Measurements from ENCODE around the gene CAPN12.

The CAPN12 gene

GRCh38 chr19:38721979-38722773 is 22.1 kb downstream of the CAPN12 start:
- Histone ChIP-seq H3K9me3 (ENCODE audit: control insufficient read depth, low read depth, low read length) (no peaks in the 10 kb centered on the region), H3K27me3 (ENCODE audit: control insufficient read depth, insufficient read depth, low read length) (no peaks in the 10 kb centered on the region), H3K4me1 (ENCODE audit: control insufficient read depth, low read depth, low read length) (no peaks in the 10 kb centered on the region), H3K9ac (ENCODE audit: low read length) (no peak overlapping the region), H3K4me3 (ENCODE audit: low read length) (no peak overlapping the region), H3K27ac (ENCODE audit: low read length) (no peak overlapping the region), H3K36me3 (ENCODE audit: control insufficient read depth, low read depth, low read length) (peaks cover 83% of the 10 kb centered on the region)

GRCh38 chr19:38721496-38721895 is 22.8 kb downstream of the CAPN12 start:
- no peaks in the 10 kb centered on the region for H3K4me1 ChIP-seq (ENCODE audit: control insufficient read depth, low read depth, low read length)
- peaks cover 82% of the 10 kb centered on the region for H3K36me3 ChIP-seq (ENCODE audit: control insufficient read depth, low read depth, low read length)
- H3K27me3 ChIP-seq (ENCODE audit: control insufficient read depth, insufficient read depth, low read length): no peaks in the 10 kb centered on the region
- H3K4me3 ChIP-seq (ENCODE audit: low read length): no peak overlapping the region
- H3K9ac ChIP-seq (ENCODE audit: low read length): no peak overlapping the region
- H3K27ac ChIP-seq (ENCODE audit: low read length): no peak overlapping the region
- no peaks in the 10 kb centered on the region for H3K9me3 ChIP-seq (ENCODE audit: control insufficient read depth, low read depth, low read length)

DNA sequence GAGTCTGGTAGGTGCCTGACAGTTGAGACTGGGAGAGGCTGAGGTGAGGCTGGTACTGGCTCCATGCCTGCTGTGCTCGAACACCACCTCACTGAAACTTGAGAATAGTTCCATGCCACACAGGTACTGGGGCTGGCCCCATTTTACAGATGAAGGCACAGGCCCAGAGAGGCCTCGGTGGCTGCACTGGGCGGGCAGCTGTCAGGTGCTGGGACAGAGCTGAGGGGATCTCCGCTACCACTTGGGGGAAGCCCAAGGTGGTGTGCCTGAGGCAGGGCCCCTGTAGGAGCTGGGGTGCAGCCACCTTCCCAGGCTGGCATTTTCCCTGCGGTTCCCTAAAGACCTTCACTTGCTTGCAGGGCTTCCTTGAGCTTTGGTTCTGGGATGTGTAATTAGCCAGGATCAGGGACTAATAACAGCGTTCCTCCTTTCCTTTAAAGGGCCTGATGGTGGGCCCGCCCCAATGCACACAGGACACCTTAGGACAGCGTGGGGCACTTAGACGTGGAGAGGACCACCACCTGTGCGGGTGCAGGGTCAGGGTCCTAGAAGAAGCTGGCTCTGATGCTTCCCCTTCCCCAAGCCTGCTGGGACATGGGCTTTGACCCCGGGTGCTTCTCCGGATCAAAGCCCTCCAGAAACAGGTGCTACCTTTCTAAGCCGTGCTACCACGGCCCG is 23.6 kb downstream of the CAPN12 start:
- Histone ChIP-seq H3K27me3 (ENCODE audit: control insufficient read depth, insufficient read depth, low read length) (no peaks in the 10 kb centered on the region), H3K36me3 (ENCODE audit: control insufficient read depth, low read depth, low read length) (peaks cover 81% of the 10 kb centered on the region), H3K9me3 (ENCODE audit: control insufficient read depth, low read depth, low read length) (no peaks in the 10 kb centered on the region), H3K4me1 (ENCODE audit: control insufficient read depth, low read depth, low read length) (no peaks in the 10 kb centered on the region), H3K9ac (ENCODE audit: low read length) (no peak overlapping the region), H3K4me3 (ENCODE audit: low read length) (no peak overlapping the region), H3K27ac (ENCODE audit: low read length) (no peak overlapping the region)

- Histone ChIP-seq H3K9ac (ENCODE audit: low read length) (no peak overlapping the region), H3K9me3 (ENCODE audit: control insufficient read depth, low read depth, low read length) (no peaks in the 10 kb centered on the region), H3K27me3 (ENCODE audit: control insufficient read depth, insufficient read depth, low read length) (no peaks in the 10 kb centered on the region), H3K36me3 (ENCODE audit: control insufficient read depth, low read depth, low read length) (peaks cover 77% of the 10 kb centered on the region), H3K4me1 (ENCODE audit: control insufficient read depth, low read depth, low read length) (no peaks in the 10 kb centered on the region), H3K27ac (ENCODE audit: low read length) (no peak overlapping the region), H3K4me3 (ENCODE audit: low read length) (no peak overlapping the region)
Measured at GRCh38 chr19:38719761-38720558, 24.3 kb downstream of the CAPN12 start.

GRCh38 chr19:38718747-38719543 is 25.3 kb downstream of the CAPN12 start:
- Histone ChIP-seq H3K4me3 (ENCODE audit: low read length) (no peak overlapping the region), H3K36me3 (ENCODE audit: control insufficient read depth, low read depth, low read length) (peaks cover 76% of the 10 kb centered on the region), H3K27ac (ENCODE audit: low read length) (no peak overlapping the region), H3K27me3 (ENCODE audit: control insufficient read depth, insufficient read depth, low read length) (no peaks in the 10 kb centered on the region), H3K9me3 (ENCODE audit: control insufficient read depth, low read depth, low read length) (no peaks in the 10 kb centered on the region), H3K4me1 (ENCODE audit: control insufficient read depth, low read depth, low read length) (no peaks in the 10 kb centered on the region), H3K9ac (ENCODE audit: low read length) (no peak overlapping the region)

GRCh38 chr19:38717855-38718254 is 26.4 kb downstream of the CAPN12 start:
- H3K4me3 ChIP-seq (ENCODE audit: low read length): no peak overlapping the region
- H3K9ac ChIP-seq (ENCODE audit: low read length): no peak overlapping the region
- H3K27ac ChIP-seq (ENCODE audit: low read length): no peak overlapping the region
- H3K36me3 ChIP-seq (ENCODE audit: control insufficient read depth, low read depth, low read length): peaks cover 65% of the 10 kb centered on the region
- H3K27me3 ChIP-seq (ENCODE audit: control insufficient read depth, insufficient read depth, low read length): no peaks in the 10 kb centered on the region
- no peaks in the 10 kb centered on the region for H3K4me1 ChIP-seq (ENCODE audit: control insufficient read depth, low read depth, low read length)
- no peaks in the 10 kb centered on the region for H3K9me3 ChIP-seq (ENCODE audit: control insufficient read depth, low read depth, low read length)

- Histone ChIP-seq H3K27me3 (ENCODE audit: control insufficient read depth, insufficient read depth, low read length) (no peaks in the 10 kb centered on the region), H3K9ac (ENCODE audit: low read length) (no peak overlapping the region), H3K36me3 (ENCODE audit: control insufficient read depth, low read depth, low read length) (peaks cover 60% of the 10 kb centered on the region), H3K4me1 (ENCODE audit: control insufficient read depth, low read depth, low read length) (no peaks in the 10 kb centered on the region), H3K4me3 (ENCODE audit: low read length) (no peak overlapping the region), H3K9me3 (ENCODE audit: control insufficient read depth, low read depth, low read length) (no peaks in the 10 kb centered on the region), H3K27ac (ENCODE audit: low read length) (no peak overlapping the region)
Measured at GRCh38 chr19:38717051-38717450, 27.2 kb downstream of the CAPN12 start.

DNA sequence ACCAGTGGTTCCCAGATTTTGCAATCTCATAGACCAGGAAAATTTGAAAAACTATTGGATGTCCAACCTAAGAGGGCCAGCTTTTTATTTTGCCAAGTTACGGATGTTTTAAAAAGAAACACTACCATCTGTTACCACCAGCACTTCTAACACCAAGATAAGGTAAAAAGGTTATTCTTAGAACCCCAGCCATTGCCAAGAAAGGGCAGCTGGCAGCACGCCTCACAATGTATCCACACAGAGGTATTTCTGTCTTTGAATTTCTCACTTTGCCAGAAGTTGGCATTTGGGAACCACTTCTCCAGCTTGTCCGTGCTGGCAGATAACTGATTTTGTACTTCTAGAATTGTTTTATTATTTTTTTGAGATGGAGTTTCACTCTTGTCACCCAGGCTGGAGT is 28.7 kb downstream of the CAPN12 start:
- Histone ChIP-seq H3K4me3 (ENCODE audit: low read length) (no peak overlapping the region), H3K27me3 (ENCODE audit: control insufficient read depth, insufficient read depth, low read length) (no peaks in the 10 kb centered on the region), H3K9me3 (ENCODE audit: control insufficient read depth, low read depth, low read length) (no peaks in the 10 kb centered on the region), H3K36me3 (ENCODE audit: control insufficient read depth, low read depth, low read length) (peaks cover 61% of the 10 kb centered on the region), H3K9ac (ENCODE audit: low read length) (no peak overlapping the region), H3K27ac (ENCODE audit: low read length) (no peak overlapping the region), H3K4me1 (ENCODE audit: control insufficient read depth, low read depth, low read length) (no peaks in the 10 kb centered on the region)

DNA sequence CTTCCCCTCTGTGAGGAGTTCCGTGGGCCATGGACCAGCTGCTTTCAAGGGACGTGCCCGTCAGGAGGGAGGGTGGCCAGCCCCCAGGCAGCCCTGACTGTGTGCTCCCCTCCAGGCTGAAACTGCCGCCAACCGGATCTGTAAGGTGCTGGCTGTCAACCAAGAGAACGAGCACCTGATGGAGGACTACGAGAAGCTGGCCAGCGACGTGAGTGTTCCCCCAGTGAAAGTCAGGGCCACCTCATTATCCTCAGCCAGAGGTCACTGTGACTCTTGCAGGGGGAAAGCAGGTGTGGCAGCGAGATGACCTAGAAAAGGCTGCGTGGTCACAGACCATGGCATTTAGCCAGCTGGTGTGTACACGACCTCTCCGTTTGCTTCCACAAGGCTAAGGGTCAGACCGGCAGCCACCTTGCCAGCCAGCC is 29.9 kb downstream of the CAPN12 start:
- no peaks in the 10 kb centered on the region for H3K27me3 ChIP-seq (ENCODE audit: control insufficient read depth, insufficient read depth, low read length)
- no peaks in the 10 kb centered on the region for H3K4me1 ChIP-seq (ENCODE audit: control insufficient read depth, low read depth, low read length)
- no peaks in the 10 kb centered on the region for H3K9me3 ChIP-seq (ENCODE audit: control insufficient read depth, low read depth, low read length)
- no peak overlapping the region for H3K9ac ChIP-seq (ENCODE audit: low read length)
- no peak overlapping the region for H3K27ac ChIP-seq (ENCODE audit: low read length)
- H3K36me3 ChIP-seq (ENCODE audit: control insufficient read depth, low read depth, low read length): peaks cover 61% of the 10 kb centered on the region
- H3K4me3 ChIP-seq (ENCODE audit: low read length): no peak overlapping the region

- peaks cover 66% of the 10 kb centered on the region for H3K36me3 ChIP-seq (ENCODE audit: control insufficient read depth, low read depth, low read length)
- no peak overlapping the region for H3K4me3 ChIP-seq (ENCODE audit: low read length)
- no peaks in the 10 kb centered on the region for H3K27me3 ChIP-seq (ENCODE audit: control insufficient read depth, insufficient read depth, low read length)
- H3K4me1 ChIP-seq (ENCODE audit: control insufficient read depth, low read depth, low read length): no peaks in the 10 kb centered on the region
- H3K9ac ChIP-seq (ENCODE audit: low read length): no peak overlapping the region
- no peaks in the 10 kb centered on the region for H3K9me3 ChIP-seq (ENCODE audit: control insufficient read depth, low read depth, low read length)
- no peak overlapping the region for H3K27ac ChIP-seq (ENCODE audit: low read length)
Measured at GRCh38 chr19:38713865-38714264, 30.4 kb downstream of the CAPN12 start.

DNA sequence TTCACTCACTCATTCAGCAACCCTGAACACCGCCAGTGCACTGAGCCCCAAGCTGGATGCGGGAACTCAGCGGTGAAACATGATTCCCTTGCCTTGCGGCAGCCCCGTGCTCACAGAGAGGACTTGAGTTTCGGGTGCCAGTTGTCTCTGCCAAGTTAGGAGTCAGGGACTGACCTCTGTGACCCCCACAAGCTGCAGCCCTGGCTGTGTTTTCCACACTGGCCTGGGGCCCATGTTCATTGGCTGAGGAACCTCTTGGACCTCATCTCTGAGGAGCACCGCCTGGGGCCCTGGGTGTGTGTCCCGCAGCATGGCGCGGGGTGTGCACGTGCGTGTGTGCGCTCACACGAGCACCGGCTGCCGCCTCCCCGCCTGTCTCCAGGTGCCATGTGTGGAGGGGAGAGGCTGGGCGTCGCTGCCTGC is 31.0 kb downstream of the CAPN12 start:
- H3K27me3 ChIP-seq (ENCODE audit: control insufficient read depth, insufficient read depth, low read length): no peaks in the 10 kb centered on the region
- no peaks in the 10 kb centered on the region for H3K9me3 ChIP-seq (ENCODE audit: control insufficient read depth, low read depth, low read length)
- no peak overlapping the region for H3K9ac ChIP-seq (ENCODE audit: low read length)
- no peak overlapping the region for H3K27ac ChIP-seq (ENCODE audit: low read length)
- H3K4me3 ChIP-seq (ENCODE audit: low read length): no peak overlapping the region
- H3K36me3 ChIP-seq (ENCODE audit: control insufficient read depth, low read depth, low read length): peaks cover 70% of the 10 kb centered on the region
- H3K4me1 ChIP-seq (ENCODE audit: control insufficient read depth, low read depth, low read length): no peaks in the 10 kb centered on the region

Measured in iPS-18a (cell line).